Fibroblast of skin of left biceps (primary cell): Measurements from ENCODE around the gene PLTP.
A peak's percentile ranks its signal among the peaks of the same experiment; 100 is the strongest.
"Not testable (repeated sequence)": the region's sequence is repeated elsewhere in the genome, so short reads cannot be mapped to it uniquely, and the experiment has no call there.

Source experiments
- DNase-seq, 2 experiments: peaks; one replicate each; pipeline ENCODE4 v3.0.0-alpha.2; 2013; ENCODE audit warnings: low read depth in 2 of 2

PLTP gene

GRCh38 chr20:45920462-45921336, 8.7 kb upstream of the PLTP start:
- no peak for DNase-seq

- DNase-seq = no peak
Observed at GRCh38 chr20:45919542-45920399, 7.8 kb upstream of the PLTP start.

DNA sequence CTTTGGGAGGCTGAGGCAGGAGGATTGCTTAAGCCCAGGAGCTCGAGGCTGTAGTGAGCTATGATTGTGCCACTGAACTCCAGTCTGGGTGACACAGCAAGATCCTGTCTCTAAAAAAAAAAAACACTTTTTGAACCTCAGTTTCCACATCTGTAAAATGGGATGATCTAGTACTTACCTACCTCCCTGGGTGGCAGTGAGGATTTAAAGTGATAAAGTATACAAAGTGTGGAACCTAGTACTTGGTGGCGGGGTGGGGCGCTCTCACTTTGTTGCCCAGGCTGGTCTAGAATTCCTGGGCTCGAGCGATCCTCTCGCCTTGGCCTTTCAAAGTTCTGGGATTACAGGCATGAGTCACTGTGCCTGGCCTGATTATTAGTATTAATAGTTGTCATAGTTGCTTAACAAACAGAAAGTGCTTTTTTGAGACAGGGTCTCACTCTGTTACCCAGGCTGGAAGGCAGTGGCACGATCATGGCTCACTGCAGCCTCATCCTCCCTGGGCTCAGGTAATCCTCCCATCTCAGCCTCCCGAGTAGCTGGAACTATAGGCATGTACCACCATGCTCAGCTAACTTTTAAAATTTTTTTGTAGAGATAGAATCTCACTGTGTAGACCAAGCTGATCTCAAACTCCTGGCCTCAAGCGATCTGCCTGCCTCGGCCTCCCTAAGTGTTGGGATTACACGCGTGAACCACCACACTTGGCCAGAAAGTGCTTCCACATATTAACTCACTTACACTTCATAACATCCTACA, 7.0 kb upstream of the PLTP start:
- DNase-seq = no peak

- no peak for DNase-seq
Observed at GRCh38 chr20:45918182-45918737, 6.3 kb upstream of the PLTP start.

- no peak for DNase-seq
Observed at GRCh38 chr20:45917790-45918141, 5.8 kb upstream of the PLTP start.

DNA sequence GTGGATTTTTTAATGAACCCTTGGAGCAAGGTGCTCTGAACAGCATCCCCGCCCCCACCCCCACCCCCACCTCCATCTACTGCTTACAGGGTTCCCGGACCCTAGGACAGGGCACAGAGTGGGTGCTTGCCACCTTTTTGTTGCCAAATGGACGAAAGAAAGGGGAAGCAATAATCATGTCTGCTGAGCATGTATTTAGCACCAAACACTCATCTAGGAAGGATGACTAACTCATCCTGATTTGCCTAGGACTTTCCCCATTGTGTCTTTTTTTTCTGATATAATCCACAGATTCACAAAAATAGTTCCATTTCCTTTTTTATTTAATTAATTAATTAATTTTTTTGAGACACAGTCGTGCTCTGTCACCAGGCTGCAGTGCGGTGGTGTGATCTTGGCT, 1.2 kb upstream of the PLTP start:
- no peak for DNase-seq

- no peak for DNase-seq
Observed at GRCh38 chr20:45912344-45912682, 358 bp upstream of the PLTP start.

DNA sequence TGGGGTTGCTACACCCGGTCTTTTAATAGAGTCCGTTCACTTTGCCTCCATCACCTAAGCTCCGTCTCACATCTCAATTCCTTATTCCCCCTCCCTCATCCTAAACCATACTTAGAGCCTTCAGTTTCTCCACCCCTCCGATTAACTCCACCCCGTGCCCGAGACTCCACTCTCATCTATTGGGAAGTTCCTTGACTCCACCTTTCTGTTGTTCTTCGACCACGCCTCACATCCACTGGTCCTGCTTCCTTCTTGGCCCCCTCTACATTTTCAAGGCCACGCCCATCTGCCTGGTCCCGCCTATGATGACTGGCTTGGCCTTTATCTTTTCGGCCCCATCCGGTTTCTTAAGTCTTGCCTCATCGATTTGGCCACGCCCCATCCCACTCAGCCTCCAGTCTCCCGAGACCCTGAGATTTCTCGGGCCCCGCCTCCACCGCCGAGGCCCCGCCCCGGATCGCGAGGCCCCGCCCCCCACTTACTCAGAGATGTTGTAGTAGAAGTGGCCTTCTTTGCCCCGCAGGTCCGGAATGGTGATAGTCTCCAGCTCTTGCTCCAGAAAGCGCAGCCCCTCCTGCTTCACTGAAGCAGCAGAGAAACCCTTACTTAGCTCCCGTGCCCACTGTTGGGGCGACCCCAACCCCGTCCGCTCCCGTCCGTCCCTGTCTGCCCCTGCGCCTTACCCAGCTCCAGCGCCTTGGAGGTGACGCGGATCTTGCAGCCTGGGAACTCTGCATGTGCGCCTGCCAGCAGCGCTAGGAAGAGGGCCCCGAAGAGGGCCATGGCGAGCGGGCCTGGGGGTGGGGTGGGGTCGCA, 1.1 kb downstream of the PLTP start:
- DNase-seq = peak; percentile 99 to 100

GRCh38 chr20:45909817-45910669, 1.9 kb downstream of the PLTP start:
- DNase-seq = no peak

DNA sequence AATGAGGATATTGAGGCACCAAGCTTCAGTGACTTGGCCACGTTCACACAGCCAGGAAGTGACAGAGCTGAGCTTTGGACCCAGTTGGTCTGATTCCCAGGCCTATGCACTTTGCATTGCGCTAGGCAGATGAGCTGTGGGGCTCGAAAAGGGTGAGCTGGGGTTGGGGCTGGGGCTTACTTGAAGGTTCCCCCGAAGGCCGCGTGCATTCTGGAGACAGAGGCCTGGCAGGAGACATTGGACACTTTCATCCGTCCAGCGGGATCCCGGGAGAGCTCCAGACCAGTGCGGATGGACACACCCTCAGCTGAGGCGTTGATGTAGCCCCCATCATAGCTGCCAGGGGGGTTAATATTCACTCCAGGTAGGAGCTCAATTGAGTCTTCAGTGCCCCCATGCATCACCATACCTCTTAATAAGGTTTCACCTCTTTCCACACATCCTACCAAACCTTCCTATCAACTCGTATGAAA, 2.6 kb downstream of the PLTP start:
- DNase-seq = no peak

- DNase-seq = no peak
Observed at GRCh38 chr20:45908084-45908483, 3.9 kb downstream of the PLTP start.

DNA sequence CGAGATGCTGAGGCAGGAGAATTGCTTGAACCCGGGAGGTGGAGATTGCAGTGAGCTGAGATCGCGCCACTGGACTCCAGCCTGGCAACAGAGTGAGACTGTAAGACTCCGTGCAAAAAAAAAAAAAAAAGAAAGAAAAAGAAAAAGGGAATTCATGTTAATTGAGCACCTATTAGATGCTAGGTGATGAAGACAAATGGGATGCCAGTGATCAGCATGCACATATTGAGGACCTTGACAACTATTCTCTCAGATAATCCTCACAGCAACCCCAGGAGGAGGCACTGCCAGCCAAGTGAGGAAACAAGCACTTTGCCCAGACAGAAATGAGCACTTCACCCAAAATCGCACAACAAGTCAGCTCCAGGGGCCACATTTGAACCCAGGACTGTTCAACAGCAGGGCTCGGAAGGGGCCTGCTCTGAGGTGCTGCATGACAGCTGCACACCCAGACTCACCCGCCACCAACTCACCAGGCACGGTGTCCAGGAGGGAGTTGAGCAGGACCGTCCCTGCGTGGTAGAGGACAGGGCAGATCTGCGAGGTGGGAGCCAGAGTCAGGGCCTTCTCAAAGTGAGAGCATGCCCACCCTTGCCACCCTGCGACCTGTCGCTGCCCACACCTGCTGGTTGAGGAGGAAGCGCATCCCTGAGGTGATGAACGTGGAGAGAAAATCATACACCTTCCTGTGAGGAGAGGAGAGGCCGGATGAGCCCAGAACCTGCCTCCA, 4.6 kb downstream of the PLTP start:
- DNase-seq = no peak

- DNase-seq = no peak
Observed at GRCh38 chr20:45905505-45906079, 6.4 kb downstream of the PLTP start.

DNA sequence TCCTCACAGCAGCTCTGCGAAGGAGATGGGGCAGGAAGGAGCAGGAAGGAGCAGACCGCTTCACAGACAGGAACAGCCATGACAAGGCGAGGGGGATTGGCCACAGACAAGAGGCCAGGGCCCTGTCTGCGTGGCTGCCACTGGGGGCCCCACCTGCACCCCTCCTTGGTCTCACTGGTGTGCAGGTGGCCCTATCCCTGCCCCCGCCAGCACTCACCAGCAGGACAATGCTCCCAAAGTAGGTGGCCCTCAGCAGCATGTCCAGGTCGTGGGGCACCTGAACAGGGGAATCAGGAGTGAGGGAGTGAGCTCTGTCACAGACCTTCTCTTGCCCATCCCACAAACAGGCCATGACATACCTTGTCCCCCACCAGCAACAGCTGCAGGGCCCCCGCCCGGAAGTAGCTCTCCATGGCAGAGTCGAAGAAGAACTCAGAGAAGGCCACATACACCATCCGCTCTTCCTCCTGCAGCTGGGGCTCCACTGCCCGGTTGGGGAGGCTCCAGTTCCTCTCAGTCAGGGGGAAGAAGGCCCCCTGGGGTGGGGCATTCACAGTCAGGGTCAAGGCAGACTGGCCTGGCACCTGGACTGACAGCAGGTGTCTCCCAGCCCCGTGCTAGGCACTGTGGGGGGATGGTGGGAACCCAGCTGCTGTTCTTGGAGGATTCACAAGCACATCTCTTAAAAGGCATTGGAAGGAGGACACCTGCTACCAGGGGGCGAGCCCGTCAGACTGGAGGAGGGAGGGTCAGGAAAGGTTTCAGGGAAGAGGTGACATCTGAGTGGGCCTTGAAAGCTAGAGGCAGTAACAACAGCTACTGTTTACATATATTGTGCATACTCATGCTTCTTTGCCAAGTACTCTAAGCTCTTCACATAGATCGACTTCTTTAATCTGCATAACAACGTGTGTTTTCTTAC, 7.1 kb downstream of the PLTP start:
- no peak for DNase-seq

DNA sequence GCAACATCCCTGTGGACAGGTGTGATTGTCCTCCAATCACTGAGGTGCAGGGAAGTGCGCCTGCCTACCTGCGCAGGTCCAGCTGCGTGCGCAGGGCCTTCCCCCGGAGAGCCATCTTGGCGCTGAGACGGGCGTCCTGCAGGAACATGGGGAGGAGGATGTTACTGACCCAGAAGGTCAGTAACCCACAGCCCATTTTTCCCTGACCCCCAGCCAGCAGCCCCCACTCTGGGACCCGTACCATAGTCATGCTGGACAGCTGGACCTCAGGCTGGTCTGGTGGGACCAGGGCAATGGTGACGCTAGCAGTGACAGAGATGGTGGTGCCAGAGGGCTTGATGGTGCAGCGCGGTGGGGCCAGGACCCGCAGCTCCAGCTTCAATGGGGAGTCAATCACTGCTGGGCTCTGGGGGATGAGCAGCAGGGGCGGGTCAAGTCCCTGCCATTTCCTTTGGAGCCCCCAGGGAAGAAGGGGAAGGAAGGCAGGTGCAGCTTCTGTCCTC, 9.7 kb downstream of the PLTP start:
- DNase-seq = no peak

GRCh38 chr20:45901332-45901731, 10.6 kb downstream of the PLTP start:
- not testable (repeated sequence) for DNase-seq

GRCh38 chr20:45899046-45899835, 12.7 kb downstream of the PLTP start:
- no peak for DNase-seq
